NAMALWA (cell line): ENCODE results near the gene NHEJ1.

Experiments used
- DNase-seq: peaks from one replicate; pipeline ENCODE4 v3.0.0-alpha.2; 2015; ENCODE audit warnings: low spot score

Gene NHEJ1

DNA sequence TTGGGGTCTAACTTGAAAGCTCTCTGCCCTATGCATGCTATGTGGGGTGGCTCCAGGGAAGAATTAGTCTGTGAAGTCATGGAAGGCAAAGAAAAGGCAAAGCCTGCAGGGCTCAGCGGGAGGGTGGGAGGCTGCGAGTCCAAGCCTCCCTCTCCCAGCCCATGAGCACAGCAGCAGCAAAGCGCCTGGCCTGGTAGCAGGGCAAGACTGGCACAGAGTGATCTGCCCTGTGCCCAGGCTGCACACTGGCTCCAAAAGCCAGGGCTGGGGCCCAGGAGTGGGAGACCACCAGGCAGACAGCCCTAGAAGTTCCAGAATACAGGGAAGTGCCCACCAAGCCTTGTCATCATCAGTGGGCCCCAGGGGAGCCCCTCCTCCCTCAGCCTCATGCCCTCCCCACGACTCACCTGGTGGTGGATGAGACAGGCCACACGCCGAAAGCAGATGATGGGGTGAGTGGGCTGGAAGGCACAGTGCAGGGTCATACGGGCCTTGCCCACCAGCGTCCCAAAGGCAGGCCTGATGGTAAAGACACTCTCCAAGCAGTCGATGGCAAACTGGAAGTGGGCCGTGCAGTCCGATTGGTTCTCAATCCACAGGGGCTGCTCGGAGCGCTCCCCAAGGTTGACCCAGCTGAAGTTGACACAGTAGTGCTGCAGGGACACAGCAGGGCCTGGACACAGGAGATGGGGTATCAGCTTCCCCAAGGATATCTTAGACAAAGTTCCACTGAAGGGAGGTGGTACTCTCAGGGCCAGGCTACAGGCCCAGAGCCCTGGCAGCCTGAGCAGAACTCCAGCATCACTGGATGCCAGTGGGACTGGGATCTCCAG, 131.4 kb downstream of the NHEJ1 start:
- no peak for DNase-seq

DNA sequence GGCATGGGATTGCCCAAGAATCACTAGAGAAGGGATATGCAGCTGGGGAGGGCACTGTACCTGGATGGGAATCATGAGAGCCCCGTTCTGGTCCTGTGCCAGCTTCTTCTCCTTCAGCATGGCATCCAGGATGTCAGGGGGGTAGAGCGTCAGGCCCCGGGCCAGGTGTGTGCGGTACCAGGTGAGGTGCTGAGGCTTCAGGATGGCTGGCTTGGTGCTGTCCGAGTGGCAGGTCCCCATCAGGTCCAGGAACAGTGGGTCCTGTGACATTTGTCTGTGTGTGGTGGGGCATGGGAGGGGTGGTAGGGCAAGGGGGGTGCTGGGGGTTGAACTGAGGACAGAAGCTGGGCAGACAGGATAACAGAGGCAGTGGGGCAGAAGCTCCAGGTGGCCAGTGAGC, 132.5 kb downstream of the NHEJ1 start:
- DNase-seq = no peak

DNA sequence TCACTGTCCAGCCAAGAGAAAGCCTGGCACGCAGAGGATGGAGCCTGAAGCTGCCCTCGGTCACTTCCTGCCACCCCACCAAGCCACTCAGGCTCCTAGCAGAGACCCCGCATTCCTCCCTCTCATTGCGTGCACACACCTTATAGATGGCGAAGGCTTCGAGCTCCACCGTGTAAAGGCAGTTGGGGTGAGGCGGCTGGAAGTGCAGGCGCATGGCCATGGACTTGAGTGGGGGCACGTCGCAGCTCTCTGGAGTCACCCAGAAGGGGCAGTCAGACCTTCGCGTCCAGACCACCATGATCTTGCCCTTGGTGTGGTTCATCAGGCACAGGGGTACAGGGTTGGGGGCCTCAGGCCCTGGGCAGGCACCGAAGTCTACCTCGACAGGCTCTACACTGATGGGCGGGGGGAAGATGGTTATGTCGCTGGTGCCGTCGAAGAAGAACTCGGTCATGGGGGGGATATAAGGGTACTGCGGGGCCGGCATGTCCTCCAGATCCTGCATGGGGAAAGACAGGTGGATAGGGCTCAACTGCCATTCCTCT, 133.0 kb downstream of the NHEJ1 start:
- DNase-seq = no peak

DNA sequence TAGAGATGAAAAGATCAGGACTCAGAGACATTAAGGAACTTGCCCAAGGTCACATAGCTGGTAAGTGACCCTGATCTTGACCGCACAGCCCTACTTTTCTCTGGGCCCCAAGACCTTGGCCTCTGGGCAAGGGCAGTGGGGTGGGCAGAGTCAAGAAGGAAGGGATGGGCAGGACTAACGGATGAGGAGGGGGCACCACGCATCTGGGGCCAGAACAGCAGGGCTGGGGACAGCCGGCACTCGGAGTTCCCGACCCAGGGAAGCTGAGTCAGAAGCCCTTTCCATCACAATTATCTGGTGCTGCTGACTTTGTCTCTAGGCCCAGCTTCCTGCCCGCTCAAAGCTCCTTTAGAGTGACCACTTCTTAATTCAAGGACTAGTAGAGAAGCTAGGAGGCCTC, 133.7 kb downstream of the NHEJ1 start:
- no peak for DNase-seq

DNA sequence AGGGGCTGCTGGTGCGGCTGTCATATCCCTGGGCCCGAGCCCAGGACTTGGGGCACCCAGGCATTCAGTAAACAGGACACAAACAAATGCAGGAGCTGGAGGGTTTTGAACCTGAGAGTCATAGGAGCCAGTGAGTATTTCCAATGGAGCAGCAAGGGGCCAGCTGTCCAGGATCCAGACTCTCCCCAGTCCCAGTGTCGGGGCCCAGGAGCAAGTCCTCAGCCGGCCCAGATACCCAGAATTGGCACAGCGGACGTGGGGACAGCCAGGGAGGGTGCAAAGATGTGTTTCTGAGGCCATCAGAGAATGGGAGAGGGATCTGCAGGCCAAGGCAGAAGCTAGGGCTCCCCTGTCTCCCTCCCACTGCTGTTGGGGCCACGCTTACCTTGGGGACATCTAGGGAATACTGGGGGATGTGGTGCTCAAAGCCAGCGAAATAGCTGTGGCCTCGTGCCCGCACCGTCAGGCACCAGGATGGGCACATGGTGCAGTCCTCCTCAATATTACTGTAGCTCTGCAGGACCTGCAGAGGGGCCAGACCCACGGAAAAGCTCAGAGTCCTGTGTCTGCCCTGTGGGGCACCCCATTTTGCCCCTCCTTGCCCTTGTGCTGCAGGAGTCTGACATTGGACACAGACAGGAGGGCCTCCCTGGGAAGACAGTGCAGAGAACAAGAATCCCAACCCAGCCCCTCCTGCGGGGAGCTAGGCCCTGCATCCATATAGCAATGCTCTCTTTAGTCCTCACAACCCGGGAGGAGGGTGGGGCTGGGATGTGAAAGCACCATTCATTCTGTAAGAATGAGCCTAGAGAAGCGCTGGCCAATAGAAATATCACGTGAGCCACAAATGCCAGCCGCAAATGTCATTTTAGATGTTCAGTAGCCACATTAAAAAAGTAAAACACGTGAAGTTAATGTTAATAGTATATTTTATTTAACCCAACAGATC, 134.7 kb downstream of the NHEJ1 start:
- no peak for DNase-seq
